ENCODE measurements around the gene TCFL5. TPM values are rescaled to one million over a fixed set of nuclear protein-coding genes. Genes with fewer than 3 reads are reported as not detected.

TCFL5 gene
- total RNA-seq: 10.5 and 13.4 TPM in 2 replicates

GRCh38 chr20:62861726-62862336 is at the start of gene TCFL5:
Gene TCFL5 (minus strand): TSS chr20:62861822. CDS start chr20:62861670, 152 bp downstream.

DNA sequence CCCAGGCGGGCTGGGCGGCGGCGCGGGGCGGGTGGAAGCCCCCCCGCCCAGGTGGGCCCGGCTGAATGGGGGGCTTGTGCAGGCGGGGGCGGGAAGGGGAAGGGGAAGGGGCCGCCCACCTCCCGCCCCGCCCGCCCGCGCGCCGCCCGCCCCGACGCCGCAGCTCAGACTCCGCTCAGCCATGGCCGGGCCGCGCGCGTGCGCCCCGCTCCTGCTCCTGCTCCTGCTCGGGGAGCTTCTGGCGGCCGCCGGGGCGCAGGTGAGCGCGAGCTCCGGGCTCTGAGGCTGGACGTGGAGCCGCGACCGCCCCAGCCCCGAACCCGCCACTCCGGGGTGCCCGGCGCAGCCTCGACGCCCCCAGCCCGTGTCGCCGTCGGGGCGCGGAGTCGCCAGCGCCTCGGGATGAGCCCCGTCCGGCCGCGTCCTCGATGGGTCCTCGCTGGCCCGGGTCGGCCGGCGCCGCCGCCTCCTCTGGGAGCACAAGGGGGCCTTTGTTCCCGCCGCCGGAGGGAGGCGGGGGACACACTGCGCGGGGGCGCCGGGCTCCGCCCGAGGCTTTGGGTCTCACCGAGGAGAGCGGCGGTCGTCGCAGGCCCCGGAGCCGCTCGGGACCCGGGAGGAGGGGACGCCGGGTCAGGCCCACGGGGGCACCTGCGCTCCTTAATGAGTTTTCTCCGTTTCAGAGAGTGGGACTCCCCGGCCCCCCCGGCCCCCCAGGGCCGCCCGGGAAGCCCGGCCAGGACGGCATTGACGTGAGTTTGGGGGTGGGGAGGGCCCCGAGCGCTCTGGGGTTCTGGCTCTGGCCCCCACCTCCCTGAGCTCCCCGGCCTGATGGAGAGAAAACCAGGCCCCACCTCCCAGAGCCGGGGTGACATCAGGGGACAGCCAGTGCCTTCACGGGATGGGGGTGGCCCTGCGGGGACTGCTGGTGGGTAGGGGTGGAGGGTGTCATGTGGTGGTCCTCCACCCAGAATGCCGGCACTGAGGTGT is 44.4 kb downstream of the TCFL5 start, which contains the start of gene COL9A3:
COL9A3 (plus strand) TSS at position 167 of the 990 bp plus-strand sequence; CDS start at position 182, 15 bp downstream.

DNA sequence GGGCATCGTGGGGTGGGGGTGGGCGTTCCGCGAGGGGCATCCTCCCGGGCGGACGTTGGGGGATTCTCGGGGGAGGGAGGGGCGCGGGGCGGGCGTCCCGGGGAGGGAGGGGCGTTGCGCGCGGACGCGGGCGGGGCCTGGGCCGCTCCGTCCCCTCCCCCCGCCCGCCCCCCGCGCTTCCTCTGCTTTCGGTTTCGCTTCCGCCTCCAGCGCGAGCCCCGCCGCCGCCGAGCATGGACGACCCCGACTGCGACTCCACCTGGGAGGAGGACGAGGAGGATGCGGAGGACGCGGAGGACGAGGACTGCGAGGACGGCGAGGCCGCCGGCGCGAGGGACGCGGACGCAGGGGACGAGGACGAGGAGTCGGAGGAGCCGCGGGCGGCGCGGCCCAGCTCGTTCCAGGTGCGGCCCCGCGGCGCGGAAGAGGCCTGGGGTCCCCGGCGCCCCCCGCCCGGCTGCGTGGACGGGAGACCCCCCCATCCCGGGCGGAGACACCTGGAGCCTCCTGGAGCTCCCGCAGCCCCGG is 56.9 kb downstream of the TCFL5 start, which contains the start of gene OGFR:
OGFR (plus strand) TSS at position 209 of the 528 bp plus-strand sequence; CDS start at position 234, 25 bp downstream.

Other genes with a start within 250 kb of the TCFL5 start
- 4.0 and 5.1 TPM in 2 replicates for gene SLCO4A1, start 219.3 kb downstream of the TCFL5 start, total RNA-seq
- 1.4 and 1.6 TPM in 2 replicates for gene NTSR1, start 153.0 kb downstream of the TCFL5 start, total RNA-seq
- gene MRGBP, start 65.3 kb downstream of the TCFL5 start, total RNA-seq: 18.9 and 19.7 TPM in 2 replicates
- 37.7 and 39.0 TPM in 2 replicates for gene OGFR, start 57.0 kb downstream of the TCFL5 start, total RNA-seq
- 0.21 and 2.6 TPM in 2 replicates for gene COL9A3, start 44.8 kb downstream of the TCFL5 start, total RNA-seq
- gene DIDO1, start 64.7 kb upstream of the TCFL5 start, total RNA-seq: 25.7 and 29.6 TPM in 2 replicates
- 44.2 and 45.8 TPM in 2 replicates for gene GID8, start 76.3 kb upstream of the TCFL5 start, total RNA-seq
- 0.78 and 1.6 TPM in 2 replicates for gene SLC17A9, start 90.9 kb upstream of the TCFL5 start, total RNA-seq
- not detected in 2 replicates for gene BHLHE23, start 145.1 kb upstream of the TCFL5 start, total RNA-seq

Data from airway epithelial cell (primary cell).